DMS153 (cell line): Measurements from ENCODE around the gene ANP32A.

Experiments
- DNase-seq: peaks from one replicate; lab custom pipeline; 2025; lab: John Stamatoyannopoulos, UW

The ANP32A gene

GRCh38 chr15:68743256-68743655 is 77.4 kb downstream of the ANP32A start:
- no peak for DNase-seq

GRCh38 chr15:68739390-68740080 is 81.2 kb downstream of the ANP32A start:
- no peak for DNase-seq

- no peak for DNase-seq
Observed at GRCh38 chr15:68735610-68736009, 85.1 kb downstream of the ANP32A start.

- no peak for DNase-seq
Observed at GRCh38 chr15:68734881-68735280, 85.8 kb downstream of the ANP32A start.

GRCh38 chr15:68734352-68734751 is 86.3 kb downstream of the ANP32A start:
- no peak for DNase-seq

GRCh38 chr15:68733666-68734065 is 87.0 kb downstream of the ANP32A start:
- no peak for DNase-seq

GRCh38 chr15:68732451-68732850 is 88.2 kb downstream of the ANP32A start:
- DNase-seq, result no peak

GRCh38 chr15:68730976-68731897 is 89.5 kb downstream of the ANP32A start:
- no peak for DNase-seq

GRCh38 chr15:68730471-68730919 is 90.2 kb downstream of the ANP32A start:
- DNase-seq, result no peak

GRCh38 chr15:68729789-68730411 is 90.8 kb downstream of the ANP32A start:
- no peak for DNase-seq
